ENCODE results near the gene RASL10A.
A peak's percentile ranks its signal among the peaks of the same experiment; 100 is the strongest.

RASL10A gene

GRCh38 chr22:29332886-29333496, 17.5 kb upstream of the RASL10A start:
- TF ChIP-seq TAF1 (IDR thresholded peaks at IDR 0.05; ENCODE audit: borderline replicate concordance, insufficient read depth, low read length) (no peak), SIN3A (IDR thresholded peaks at IDR 0.05; ENCODE audit: borderline replicate concordance, insufficient read depth, low read length) (no peak), POLR2AphosphoS5 (IDR thresholded peaks at IDR 0.05; ENCODE audit: low read depth, low read length) (no peak), FOXP2 (optimal IDR thresholded peaks at IDR 0.05; ENCODE audit: borderline replicate concordance, extremely low read depth, extremely low read length, insufficient read depth) (no peak)
- TF ChIP-seq, protein P1, sequence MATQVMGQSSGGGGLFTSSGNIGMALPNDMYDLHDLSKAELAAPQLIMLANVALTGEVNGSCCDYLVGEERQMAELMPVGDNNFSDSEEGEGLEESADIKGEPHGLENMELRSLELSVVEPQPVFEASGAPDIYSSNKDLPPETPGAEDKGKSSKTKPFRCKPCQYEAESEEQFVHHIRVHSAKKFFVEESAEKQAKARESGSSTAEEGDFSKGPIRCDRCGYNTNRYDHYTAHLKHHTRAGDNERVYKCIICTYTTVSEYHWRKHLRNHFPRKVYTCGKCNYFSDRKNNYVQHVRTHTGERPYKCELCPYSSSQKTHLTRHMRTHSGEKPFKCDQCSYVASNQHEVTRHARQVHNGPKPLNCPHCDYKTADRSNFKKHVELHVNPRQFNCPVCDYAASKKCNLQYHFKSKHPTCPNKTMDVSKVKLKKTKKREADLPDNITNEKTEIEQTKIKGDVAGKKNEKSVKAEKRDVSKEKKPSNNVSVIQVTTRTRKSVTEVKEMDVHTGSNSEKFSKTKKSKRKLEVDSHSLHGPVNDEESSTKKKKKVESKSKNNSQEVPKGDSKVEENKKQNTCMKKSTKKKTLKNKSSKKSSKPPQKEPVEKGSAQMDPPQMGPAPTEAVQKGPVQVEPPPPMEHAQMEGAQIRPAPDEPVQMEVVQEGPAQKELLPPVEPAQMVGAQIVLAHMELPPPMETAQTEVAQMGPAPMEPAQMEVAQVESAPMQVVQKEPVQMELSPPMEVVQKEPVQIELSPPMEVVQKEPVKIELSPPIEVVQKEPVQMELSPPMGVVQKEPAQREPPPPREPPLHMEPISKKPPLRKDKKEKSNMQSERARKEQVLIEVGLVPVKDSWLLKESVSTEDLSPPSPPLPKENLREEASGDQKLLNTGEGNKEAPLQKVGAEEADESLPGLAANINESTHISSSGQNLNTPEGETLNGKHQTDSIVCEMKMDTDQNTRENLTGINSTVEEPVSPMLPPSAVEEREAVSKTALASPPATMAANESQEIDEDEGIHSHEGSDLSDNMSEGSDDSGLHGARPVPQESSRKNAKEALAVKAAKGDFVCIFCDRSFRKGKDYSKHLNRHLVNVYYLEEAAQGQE (IDR thresholded peaks at IDR 0.05; ENCODE audit: insufficient read depth in 1 of 2, low read depth in 2 of 2, low read length in 2 of 2): no peak

DNA sequence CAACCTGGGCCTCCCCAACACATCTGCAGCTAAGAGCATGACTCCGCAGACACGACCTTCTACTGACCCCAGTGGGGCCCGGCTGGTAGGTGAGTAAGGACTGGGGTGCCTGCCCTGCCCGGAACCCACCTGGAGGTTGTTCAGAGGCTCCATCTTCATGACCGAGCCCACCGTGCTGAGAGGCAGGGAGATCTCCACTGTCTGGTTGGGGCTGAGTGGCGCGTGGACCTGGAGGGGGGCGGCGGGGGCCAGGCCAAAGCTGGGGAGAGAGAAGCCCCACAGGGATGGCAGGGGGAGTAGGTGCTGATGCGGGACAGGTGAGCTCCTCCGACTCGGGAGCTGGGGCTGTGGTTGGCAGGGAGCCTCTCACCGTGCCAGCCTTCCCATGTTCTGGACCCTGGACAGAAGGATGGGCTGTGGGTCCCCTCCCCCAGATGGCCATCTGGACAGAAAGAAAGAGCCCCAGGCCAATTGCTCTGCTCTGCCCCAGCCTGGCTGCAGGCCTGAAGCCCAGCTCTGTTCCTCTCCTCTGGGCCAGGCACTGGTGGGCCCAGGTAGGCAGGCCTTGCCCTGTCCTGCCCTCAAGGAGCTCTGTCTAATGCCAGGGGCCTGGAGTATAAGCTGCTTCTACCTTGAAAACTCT, 16.3 kb upstream of the RASL10A start:
- TF ChIP-seq TAF1 (IDR thresholded peaks at IDR 0.05; ENCODE audit: borderline replicate concordance, insufficient read depth, low read length) (no peak), POLR2AphosphoS5 (IDR thresholded peaks at IDR 0.05; ENCODE audit: low read depth, low read length) (no peak), FOXP2 (optimal IDR thresholded peaks at IDR 0.05; ENCODE audit: borderline replicate concordance, extremely low read depth, extremely low read length, insufficient read depth) (no peak), SIN3A (IDR thresholded peaks at IDR 0.05; ENCODE audit: borderline replicate concordance, insufficient read depth, low read length) (no peak)
- TF ChIP-seq, protein P1 (IDR thresholded peaks at IDR 0.05; ENCODE audit: insufficient read depth in 1 of 2, low read depth in 2 of 2, low read length in 2 of 2): no peak

GRCh38 chr22:29331213-29331612, 15.7 kb upstream of the RASL10A start:
- TF ChIP-seq FOXP2 (optimal IDR thresholded peaks at IDR 0.05; ENCODE audit: borderline replicate concordance, extremely low read depth, extremely low read length, insufficient read depth) (no peak), SIN3A (IDR thresholded peaks at IDR 0.05; ENCODE audit: borderline replicate concordance, insufficient read depth, low read length) (no peak), TAF1 (IDR thresholded peaks at IDR 0.05; ENCODE audit: borderline replicate concordance, insufficient read depth, low read length) (no peak), POLR2AphosphoS5 (IDR thresholded peaks at IDR 0.05; ENCODE audit: low read depth, low read length) (no peak)
- TF ChIP-seq, protein P1 (IDR thresholded peaks at IDR 0.05; ENCODE audit: insufficient read depth in 1 of 2, low read depth in 2 of 2, low read length in 2 of 2): no peak

- TF ChIP-seq POLR2AphosphoS5 (IDR thresholded peaks at IDR 0.05; ENCODE audit: low read depth, low read length): no peak
- no peak for TF ChIP-seq SIN3A (IDR thresholded peaks at IDR 0.05; ENCODE audit: borderline replicate concordance, insufficient read depth, low read length)
- peak; percentile 87 for TF ChIP-seq FOXP2 (optimal IDR thresholded peaks at IDR 0.05; ENCODE audit: borderline replicate concordance, extremely low read depth, extremely low read length, insufficient read depth)
- no peak for TF ChIP-seq TAF1 (IDR thresholded peaks at IDR 0.05; ENCODE audit: borderline replicate concordance, insufficient read depth, low read length)
Observed at GRCh38 chr22:29330753-29331152, 15.3 kb upstream of the RASL10A start.

GRCh38 chr22:29330291-29330690, 14.8 kb upstream of the RASL10A start:
- TF ChIP-seq, protein P1 (IDR thresholded peaks at IDR 0.05; ENCODE audit: insufficient read depth in 1 of 2, low read depth in 2 of 2, low read length in 2 of 2): no peak
- TF ChIP-seq POLR2AphosphoS5 (IDR thresholded peaks at IDR 0.05; ENCODE audit: low read depth, low read length) (no peak), FOXP2 (optimal IDR thresholded peaks at IDR 0.05; ENCODE audit: borderline replicate concordance, extremely low read depth, extremely low read length, insufficient read depth) (no peak), SIN3A (IDR thresholded peaks at IDR 0.05; ENCODE audit: borderline replicate concordance, insufficient read depth, low read length) (no peak)

All from PFSK-1 (cell line).